ENCODE measurements around the gene THYN1.
"Not testable (repeated sequence)": the region's sequence is repeated elsewhere in the genome, so short reads cannot be mapped to it uniquely, and the experiment has no call there.

THYN1 gene

DNA sequence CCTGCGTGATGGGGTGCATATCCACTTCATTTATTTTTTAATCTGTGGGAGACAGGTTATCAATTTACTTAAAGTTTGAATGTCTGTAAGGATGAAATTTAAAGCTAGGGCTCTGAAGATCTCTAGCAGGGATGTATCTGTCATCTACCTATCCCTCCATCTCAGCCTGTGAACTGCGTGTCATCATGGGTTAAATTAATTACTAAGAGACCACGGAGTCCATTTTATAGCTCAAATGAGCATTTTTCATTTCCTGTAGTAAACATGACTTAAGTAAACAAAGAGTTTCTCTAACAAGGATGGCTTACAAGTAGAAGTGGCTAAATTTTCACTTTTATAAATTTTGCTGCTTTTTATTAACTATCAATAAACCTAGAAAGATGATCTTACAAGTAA lies 20.2 kb upstream of the THYN1 start:
- no peak for DNase-seq

DNA sequence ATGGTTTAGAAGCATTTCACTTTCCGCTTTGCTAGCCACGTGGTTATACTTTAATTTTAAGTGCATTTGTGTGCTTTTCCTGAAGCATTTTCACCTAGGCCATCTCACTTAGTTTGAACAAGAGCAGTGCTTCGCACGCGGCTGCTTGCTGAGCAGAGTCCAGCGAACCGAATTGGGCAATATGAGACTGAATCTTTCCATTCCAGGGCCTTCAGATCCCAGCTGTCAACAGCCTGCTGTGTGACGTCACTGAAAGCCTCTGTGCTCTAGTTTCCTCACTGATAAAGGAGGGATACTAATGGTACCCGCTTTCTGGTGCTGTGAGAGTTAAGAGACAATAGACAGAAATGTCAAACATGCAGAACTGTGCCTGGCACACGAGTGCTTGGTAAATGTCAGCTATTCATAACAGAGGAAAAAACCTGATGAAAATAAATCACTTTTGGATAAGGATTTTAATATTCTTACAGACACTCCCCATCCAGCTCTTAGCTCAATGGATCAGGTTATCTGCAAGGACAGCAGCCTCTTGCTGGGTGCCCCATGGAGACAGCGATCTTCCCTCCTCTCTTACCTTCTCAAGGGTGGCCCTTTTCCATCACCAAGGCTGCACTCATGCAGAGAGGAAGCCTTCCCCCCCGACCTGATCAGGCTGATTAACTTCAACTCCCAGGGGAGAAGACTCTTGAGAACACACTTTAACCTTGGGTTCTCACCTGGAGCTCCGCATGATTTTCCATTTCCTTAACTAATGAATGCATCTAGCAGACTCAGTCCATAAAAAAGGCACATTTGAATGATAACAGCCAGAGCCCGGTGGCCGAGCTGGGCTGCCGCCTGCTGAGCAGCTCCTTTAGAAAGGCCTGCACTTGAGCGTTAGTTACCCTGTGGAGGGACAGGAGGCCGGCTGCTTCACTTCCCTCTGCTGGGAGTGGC lies 19.5 kb upstream of the THYN1 start:
- DNase-seq = no peak

DNA sequence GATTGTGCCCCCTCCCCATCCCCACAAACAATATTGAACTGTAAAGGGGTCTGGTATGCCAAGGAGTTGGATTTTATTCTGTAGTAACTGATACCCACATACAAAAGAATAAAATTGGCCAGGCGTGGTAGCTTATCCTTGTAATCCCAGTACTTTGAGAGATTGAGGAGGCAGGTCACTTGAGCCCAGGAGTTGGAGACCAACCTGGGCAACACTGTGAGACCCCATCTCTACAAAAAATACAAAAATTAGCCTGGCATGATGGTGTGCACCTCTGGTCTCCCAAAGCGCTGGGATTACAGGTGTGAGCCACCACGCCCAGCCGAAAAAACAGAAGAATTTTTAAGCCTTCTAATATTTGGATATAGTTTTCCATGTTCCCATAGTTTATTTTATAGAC lies 18.8 kb upstream of the THYN1 start:
- no peak for DNase-seq

DNA sequence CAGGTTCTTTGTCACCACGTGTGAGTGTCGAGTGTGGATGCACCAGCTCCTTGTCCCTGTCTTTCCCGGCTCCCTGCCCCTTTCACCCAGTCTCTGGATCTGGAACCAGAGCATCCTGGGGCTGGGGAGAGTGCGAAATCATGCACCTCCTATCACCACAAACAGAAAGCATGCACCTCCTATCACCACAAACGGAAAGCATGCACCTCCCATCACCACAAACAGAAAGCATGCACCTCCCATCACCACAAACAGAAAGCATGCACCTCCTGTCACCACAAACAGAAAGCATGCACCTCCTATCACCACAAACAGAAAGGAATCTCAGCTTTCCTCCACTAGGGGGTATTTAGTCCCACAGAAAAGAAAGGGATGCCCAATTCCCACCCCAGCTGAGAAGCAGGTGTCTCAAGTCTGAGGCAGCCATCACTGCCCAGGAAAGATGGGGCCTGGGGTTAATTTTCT lies 17.1 kb upstream of the THYN1 start:
- peak; percentile 57 for DNase-seq

DNA sequence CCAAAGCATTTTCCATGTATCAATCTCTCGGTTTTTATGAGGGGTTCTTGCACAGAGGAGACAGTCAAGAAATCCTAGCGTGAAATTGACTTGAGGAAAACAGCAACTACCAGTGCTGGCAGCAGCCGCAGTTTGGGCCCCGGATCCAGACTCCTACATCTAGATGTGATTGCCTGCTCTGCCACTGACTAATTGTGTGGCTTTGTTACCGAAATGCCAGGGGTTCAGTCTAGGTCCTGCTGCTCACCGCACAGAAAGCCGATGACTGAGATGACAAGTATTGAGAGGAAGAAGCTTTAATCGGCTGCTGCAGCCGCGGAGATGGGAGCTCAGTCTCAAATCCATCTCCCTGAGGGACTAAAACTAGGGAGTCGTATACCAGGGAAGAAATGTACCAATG lies 14.8 kb upstream of the THYN1 start:
- no peak for DNase-seq

DNA sequence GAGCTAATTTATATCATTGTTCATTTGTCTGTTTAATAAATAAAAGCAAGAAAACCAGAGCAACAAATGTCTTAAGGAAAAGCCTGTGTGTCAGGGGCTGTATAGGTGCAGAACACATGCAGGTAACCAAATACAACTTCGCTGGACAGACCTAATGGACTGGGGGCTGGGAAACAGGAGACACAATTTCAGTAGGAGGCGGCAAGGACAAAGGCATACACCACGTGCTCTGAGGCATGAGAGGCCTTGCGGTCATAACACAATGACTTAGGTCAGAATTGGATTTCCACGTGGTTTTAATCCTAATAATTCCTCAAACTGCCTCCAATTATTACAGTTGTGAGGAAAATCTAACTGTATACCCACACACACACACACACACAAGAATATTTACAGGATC lies 14.3 kb upstream of the THYN1 start:
- no peak for DNase-seq

DNA sequence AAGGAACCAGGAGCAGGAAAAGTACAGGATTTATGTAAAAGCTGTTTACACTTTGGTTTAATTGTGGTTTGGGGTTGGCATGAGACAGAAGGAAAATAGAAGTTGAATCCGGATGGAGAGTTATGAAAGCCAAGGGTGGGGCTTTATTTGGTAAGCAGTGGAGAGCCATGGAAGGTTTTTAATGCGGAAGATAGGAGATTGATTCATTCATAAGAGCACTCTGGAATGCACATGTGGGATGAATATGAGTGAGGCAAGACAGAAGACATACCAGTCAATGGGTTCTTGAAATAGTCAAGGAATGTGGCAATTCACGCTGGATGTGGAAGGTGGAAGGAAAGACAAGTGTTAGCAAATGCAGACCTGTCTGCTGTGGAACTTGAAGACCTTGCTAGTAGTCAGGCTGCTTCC lies 13.7 kb upstream of the THYN1 start:
- DNase-seq = no peak

DNA sequence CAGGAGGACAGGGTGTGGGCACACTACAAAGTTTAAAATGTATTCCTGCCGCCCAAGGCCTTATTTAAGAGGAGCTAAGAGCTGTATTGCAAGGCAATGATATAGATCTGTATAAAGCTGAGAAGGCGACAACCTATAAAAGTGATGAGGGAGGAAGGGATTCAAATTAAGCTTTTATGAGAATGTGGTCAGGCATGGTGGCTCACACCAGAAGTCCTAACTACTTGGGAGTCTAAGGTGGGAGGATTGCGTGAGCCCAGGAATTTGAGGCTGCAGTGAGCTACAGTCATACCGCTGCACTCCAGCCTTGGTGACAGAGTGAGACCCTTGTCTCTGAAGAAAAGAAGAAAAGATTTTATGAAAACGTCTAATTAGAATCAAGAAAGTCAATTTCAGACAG lies 13.3 kb upstream of the THYN1 start:
- DNase-seq = no peak

DNA sequence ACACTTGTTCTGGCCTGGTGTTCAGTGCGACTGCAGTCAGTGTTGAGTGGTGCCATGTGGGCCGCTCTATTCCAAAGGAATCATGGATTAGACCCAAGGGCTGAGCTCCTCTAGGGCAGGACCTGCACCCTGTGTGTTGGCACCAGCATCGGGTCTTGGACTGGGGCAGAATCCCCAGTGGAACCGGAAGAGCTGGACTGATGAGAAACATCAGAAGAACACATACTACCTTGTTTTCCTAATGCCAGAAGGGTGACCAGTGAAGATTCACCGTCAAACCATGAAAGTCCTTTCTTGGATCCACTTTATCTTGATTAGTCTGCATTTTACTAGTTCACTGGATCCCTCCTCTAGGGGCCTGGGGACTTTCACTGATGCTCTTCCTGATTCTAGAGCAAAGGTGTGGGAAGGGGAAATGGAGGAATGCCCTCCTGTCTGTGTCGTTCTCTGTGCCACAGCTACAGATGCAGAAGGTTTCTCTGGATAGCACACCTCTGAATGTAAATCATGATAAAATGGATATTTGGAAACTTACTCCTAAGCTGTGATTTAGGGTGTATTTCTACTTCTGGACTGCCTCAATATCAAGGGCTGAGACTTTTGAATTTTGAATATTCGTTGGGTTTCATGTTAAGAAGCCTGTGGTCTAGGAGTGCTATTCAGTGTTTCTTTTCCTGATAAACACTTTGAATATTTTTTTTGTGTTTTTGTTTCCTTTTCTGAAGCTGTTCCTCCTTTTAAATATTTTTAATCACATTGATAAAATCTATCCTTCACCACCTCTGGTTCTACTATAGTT lies 12.0 kb upstream of the THYN1 start:
- no peak for DNase-seq

DNA sequence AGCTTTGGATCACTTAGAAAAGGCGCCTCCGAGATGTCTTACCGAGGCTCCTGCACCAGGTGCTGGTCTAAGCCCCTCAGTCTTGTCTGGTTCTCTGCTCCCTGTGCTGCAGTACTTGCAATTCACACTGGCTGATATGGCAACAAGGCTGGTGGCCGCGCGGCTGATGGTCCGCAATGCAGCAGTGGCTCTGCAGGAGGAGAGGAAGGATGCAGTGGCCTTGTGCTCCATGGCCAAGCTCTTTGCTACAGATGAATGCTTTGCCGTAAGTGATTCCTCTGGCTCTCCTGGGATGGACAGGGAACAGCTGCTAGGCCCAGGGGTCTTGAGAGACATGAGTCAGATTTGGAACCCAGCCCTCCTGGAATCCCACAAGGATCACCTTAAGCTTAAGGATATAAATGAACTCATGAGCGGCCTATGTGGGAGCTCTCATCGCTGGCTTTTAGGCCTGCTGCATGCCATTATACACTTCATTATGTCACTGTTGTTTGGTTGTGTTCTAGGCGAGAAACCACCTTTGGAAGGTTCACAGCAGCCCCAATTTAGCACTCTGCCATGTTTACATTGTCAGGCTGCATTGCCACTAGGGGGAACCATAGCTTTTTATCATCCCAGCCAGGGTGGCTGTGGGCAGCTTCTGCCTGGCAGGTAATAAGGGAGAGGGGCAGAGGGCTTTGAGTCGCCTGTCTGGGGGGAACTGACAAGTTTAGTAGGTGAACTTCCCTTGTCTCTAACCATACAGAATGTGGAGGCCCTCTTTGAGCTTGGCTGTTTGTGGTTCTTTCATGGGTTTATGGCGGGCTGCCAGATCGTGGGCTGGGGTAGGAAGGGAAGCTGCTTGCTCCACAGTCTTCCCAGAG lies 8.7 kb upstream of the THYN1 start:
- DNase-seq = peak; percentile 54

DNA sequence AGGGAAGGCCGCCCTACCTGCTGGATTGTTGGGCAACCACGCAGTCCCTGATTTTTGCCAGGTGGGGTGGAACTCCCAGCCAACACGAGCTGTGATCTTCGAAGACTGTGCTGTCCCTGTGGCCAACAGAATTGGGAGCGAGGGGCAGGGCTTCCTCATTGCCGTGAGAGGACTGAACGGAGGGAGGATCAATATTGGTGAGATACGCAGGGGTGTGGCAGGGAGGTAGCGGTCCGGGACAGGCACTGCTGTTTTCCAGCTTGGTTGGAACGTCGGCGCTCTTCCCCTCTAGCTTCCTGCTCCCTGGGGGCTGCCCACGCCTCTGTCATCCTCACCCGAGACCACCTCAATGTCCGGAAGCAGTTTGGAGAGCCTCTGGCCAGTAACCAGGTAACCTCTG lies 7.8 kb upstream of the THYN1 start:
- DNase-seq = no peak

DNA sequence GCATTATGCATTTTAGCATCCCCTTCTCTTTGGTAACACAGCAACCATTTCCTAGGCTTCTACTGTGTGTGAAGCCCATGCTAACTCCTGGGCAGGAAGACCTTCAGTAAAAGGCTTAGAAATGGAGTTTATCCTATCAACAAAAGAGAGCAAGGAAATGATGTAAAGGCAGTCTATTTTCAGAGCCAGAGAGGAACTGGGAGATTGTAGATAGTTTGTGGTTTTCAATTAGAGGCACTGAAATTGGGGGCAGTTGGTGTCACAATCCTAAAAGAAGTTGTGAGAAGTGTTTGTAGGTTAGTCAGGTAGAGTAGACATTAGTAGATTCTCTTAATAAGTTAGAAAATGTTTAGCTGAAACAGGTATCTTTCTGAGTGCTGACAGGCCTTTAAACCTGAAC lies 7.4 kb upstream of the THYN1 start:
- no peak for DNase-seq

DNA sequence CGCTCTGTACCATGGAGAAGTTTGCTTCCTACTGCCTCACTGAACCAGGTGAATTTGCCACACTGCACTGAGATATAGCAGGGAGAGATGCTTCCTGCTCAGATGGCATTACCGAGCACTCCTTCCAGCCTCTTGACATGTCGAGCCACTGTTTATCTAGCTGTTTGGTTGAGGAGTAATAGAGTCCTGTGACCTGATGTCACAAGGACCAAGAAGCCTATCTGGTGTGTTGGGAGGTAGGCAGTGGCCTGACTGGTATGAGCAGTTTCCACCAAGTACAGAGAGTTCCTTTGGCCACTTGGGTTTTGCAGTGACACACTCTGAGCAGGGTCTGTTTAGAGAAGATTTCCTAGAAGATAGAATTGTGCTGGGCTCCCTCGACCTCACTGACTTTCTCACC lies 5.4 kb upstream of the THYN1 start:
- DNase-seq = no peak

DNA sequence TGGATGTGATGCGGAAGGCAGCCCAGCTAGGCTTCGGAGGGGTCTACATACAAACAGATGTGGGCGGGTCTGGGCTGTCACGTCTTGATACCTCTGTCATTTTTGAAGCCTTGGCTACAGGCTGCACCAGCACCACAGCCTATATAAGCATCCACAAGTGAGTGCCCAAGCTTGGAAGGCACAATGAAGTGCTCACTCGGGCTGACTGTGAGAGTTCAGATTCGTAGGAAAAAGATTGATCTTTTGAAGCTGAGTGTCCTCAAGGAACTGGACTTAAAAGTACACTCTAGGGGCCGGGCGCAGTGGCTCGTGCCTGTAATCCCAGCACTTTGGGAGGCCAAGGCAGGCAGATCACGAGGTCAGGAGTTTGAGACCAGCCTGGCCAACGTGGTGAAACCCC lies 3.9 kb upstream of the THYN1 start:
- DNase-seq = no peak

DNA sequence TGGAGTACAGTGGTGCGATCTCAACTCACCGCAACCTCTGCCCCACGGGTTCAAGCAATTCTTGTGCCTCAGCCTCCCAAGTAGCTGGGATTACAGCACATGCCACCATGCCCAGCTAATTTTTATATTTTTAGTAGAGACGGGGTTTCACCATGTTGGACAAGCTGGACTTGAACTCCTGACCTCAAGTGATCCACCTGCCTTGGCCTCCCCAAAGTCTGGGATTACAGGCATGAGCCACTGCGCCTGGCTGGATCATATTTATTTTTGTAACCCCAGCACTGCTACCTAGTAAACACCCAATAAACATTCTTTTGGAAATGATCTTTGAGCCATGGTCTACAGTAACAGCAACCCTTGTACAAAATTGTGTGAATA lies 2.0 kb upstream of the THYN1 start:
- not testable (repeated sequence) for DNase-seq

DNA sequence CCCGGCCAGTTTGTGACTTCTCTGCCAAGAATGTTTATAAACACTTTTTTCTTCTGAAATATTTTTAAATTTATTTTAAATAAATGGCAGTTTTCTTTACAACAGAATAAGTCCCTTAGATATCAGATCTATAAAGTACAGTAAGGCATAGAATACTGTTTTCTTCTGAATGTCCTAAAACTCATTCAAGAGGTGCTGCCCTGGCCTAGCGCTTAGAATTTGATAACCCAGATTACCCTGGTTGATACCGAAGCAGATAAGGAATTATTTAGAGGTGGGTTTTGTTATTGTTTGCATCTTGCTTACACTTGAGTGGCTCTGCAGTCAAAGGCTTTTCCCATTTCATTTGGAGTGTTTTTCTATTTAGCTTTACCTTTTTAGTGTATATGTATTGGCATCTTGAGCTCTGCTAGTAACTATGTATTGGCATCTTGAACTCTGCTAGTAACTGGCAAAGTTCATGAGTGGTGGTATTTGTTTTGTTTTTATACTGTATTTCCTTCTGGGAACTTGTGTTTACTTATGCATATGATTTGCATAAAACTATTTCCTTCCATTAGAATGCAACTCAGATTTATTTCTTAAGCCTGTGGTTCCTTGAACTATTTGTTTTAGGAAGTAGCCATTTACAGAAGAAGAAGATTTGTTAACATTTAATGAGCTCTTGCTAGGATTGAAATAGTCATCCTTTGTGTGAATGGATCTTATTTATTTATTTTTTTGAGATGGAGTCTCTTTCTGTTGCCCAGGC lies 1.5 kb upstream of the THYN1 start:
- no peak for DNase-seq

DNA sequence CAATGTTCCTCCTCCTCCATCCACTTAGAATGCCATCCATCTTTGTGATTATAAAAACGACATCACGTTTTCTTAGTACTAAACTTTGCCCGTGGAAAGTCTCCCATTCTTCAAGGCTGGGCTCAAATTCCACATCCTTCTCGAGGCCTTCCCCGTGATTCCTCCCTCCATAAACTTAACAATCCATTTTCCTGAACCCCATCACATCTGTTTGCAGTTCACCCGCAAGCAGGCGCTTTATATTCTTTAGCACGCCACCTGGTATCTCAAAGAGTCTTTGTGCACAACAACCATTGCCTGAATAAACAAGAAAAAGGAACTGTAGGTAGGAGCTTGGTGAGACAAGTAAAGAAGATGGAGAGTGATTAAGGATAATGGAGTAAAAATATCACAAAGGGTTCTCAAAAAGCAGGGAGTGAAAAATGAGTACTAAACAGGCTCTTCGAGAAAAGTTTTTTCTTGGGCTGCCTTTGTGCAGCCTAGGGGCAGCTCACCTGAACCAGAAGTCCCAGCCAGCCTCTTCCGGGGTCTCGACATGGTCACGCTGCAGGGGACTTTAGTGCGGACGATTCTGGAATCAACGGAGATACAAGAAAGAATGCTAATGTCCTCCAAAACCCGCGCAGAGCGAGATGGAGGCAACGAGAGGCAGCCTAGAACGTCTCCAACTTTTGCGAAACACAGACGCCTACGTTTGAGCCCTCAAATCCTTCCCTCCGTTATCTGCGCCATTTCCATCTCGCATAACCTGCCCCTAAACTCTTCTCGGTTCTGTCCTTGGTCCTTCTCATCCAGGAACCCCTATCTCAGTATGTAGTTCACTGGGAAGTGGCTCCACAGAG lies 585 bp downstream of the THYN1 start:
- DNase-seq = no peak

DNA sequence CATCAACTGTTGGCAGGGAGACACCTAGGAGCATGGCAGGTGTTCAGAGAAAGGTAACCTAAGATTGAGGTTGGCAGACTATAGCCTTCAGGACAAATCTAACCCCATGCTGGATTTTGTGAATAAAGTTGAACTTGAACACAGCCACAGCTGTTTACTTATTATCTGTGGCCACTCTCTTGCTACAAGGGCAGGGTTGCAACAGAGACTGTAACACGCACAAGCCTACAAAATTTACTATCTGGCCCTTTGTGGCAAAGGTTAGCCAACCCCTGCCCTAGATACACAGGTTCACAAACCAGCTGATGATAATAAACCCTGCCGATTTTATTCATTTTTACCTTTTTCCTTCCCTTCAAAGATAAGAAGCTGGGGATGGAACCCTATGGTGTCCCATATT lies 2.5 kb downstream of the THYN1 start:
- DNase-seq = no peak

DNA sequence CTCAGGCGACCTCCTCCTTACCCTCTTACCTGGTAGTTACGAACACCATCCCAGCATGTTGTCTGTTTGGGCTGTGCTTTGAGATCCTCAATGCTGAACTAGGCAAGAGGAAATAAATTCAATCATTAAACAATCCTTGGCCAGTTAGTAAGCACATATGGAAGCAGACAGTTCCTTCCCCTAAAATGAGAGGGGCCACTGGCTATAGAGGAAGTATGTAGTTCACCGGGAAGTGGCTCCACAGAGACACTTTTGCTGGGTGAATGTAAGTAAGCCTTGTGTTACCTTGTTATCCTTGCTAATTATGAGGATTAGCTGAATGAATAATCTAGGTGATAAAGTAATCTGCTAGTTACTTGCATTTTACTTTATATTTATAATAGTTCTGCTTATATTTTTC lies 2.9 kb downstream of the THYN1 start:
- no peak for DNase-seq

DNA sequence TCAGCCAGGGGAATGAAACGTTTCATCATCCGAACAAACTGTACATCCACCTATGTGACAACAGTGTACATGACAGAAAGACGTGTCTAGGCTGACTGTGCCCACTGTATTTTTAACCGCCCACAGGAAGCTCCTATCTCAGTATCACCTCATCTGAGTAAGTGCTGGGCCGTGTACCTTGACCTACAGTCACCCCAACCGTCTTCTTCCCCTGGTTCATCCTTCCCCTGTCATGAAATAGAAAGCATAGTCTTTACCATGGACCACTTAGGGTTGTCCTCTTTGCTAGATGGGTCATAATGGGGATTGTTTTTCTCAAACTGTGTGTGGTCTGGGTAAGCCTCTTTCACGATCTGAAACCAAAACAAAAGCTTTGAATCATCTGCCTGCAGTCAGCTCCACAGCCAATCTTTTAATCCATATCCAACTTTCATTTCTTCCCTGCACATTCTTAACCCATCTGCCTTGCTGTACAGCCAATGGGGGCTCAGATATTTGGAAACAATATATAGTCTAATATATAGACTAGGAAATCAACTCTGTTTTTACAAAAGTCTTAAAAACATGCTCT lies 4.2 kb downstream of the THYN1 start:
- no peak for DNase-seq

DNA sequence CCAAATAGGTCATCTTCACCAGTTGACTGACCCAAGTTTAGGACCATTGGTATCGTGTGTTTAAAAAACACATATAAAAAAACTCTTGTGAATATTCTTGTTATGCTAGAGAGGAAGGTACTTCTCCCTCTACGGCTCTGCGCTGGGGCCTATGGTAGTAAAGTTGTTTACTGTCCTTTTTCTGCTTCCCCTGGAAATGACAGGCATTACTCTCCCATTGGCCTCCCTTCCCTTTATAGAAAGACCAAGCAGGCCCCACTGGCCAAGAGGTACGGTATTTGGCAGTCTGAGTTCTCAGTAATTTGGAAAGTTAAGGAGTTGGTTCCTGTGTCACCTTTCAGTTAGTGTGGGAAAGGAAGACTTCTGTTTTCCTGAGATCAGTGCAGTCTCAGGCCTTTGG lies 6.5 kb downstream of the THYN1 start:
- no peak for DNase-seq
